K562 (cell line): ENCODE measurements around the gene DCHS2.

Experiments used
- CTCF ChIP-seq, 3 experiments: IDR thresholded peaks in 2 of 3; conservative IDR thresholded peaks in 1 of 3; 2 replicates each; pipeline ENCODE4 v1.5.1; 2011 to 2012; ENCODE audit warnings: low read length in 3 of 3, mild to moderate bottlenecking in 3 of 3, control low read depth in 2 of 3, improper control_type of control experiment in 1 of 3, inconsistent platforms in 1 of 3, low read depth in 1 of 3, mixed read lengths in 1 of 3, moderate library complexity in 1 of 3; ENCODE audit not compliant: insufficient read depth in 2 of 3
- ILK ChIP-seq: fragments of 450-650 bp; IDR thresholded peaks from 2 replicates; pipeline ENCODE4 v1.6.1; 2016; ENCODE audit warnings: missing genetic modification characterization, low read depth, mild to moderate bottlenecking, missing compliant biosample characterization, moderate library complexity, borderline replicate concordance
- PTRF ChIP-seq: fragments of 450-650 bp; IDR thresholded peaks from 2 replicates; pipeline ENCODE4 v1.6.1; 2016; ENCODE audit warnings: mild to moderate bottlenecking, missing genetic modification characterization, missing compliant biosample characterization
- RCOR1 ChIP-seq, 2 experiments: IDR thresholded peaks; 2 replicates each; pipeline ENCODE4 v1.6.1; 2012; ENCODE audit warnings: low read depth in 2 of 2, low read length in 2 of 2, borderline replicate concordance in 1 of 2, improper control_type of control experiment in 1 of 2
- TBP ChIP-seq: optimal IDR thresholded peaks from 2 replicates; pipeline ENCODE3; 2011; ENCODE audit warnings: low read depth, low read length, improper control_type of control experiment
- ZNF224 ChIP-seq: sonication (generic); formaldehyde crosslinking; IDR thresholded peaks from 2 replicates; pipeline ENCODE4 v1.8.0; 2022; ENCODE audit warnings: mild to moderate bottlenecking, missing genetic modification reagents

- TF ChIP-seq TBP = no peak
- no peak for TF ChIP-seq CTCF (IDR thresholded peaks at IDR 0.05 in 2 of 3, conservative IDR thresholded peaks at IDR 0.05 in 1 of 3; ENCODE audit: insufficient read depth in 2 of 3, low read depth in 1 of 3, low read length in 3 of 3)
- TF ChIP-seq ILK (tag) = no peak
- TF ChIP-seq PTRF = no peak
- no peak for TF ChIP-seq ZNF224 (CRISPR knock-in tag)
- no peak for TF ChIP-seq RCOR1 (IDR thresholded peaks at IDR 0.05; ENCODE audit: borderline replicate concordance in 1 of 2, low read depth in 2 of 2, low read length in 2 of 2)
Observed at GRCh38 chr4:154467886-154468285, 23.7 kb downstream of the DCHS2 start.
